Stimulated activated CD8-positive, alpha-beta memory T cell treated with anti-CD3 and anti-CD28 coated beads, Interleukin-12 subunit alpha, Interleukin-12 subunit beta, amount 100 ng/mL, for 24 hours (primary cell): ENCODE data around the gene CAMTA1.

Source experiments
- DNase-seq: peaks from one replicate; pipeline ENCODE4 v3.0.0-alpha.2; 2020; ENCODE audit errors: extremely low read depth

Gene CAMTA1

DNA sequence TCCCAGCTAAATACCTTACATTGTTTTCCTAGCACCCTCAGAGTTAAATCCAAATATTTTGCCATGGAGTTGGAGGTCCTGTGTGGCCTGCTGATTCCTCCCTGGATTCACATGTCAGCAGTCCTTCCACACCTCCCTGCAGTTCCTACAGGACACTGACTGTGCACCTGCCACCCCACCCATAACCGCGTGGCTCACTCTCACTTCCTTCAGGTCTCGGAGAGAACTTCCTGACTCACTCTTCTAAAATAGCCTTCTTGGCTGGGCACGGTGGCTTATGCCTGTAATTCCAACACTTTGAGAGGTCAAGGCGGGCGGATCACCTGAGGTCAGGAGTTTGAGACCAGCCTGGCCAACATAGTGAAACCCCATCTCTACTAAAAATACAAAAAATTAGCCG, 8.4 kb upstream of the CAMTA1 start:
- no peak for DNase-seq

DNA sequence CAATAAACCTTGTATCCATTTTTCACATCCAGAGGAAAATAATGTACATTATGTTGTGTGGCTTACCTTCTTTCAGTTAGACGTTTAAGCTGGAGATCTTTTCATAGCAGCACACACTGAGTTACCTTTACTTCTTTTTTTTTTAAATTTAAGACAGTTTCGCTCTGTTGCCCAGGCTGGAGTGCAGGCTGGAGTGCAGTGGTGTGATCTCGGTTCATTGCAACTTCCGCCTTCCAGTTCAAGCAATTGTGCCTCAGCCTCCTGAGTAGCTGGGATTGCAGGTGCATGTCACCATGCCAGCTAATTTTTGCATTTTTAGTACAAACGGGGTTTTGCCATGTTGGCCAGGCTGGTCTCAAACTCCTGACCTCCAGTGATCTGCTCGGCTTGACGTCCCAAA, 7.4 kb upstream of the CAMTA1 start:
- DNase-seq: no peak

DNA sequence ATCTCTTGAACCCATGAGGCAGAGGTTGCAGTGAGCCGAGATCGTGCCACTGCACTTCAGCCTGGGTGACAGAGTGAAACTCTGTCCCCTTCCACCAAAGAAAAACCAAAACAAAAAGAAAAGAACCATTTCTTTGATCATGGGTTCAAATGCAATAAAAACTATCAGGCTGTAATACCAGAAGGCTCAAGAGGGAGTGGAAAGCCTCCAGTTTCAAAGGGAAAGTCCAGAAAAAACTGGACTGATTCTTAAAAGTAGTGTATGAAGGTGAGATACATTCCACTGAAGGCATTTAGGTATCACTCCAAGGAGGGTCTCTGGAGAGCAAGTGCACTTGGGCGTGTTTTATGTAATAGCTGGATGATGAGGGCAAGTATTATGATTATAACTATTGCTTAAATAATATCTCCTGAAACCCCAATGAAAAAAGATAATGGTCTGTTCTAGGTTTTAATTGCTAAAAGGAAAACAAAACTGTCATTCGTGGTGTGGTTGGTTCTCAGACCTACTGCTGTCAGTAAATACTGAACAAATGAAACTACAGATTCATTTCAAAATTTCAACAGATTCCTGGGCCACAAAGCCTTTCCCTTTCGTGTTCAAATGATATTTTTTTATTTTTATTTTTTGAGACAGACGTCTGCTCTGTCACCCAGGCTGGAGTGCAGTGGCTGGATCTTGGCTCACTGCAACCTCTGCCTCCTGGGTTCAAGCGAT, 6.0 kb upstream of the CAMTA1 start:
- no peak for DNase-seq

DNA sequence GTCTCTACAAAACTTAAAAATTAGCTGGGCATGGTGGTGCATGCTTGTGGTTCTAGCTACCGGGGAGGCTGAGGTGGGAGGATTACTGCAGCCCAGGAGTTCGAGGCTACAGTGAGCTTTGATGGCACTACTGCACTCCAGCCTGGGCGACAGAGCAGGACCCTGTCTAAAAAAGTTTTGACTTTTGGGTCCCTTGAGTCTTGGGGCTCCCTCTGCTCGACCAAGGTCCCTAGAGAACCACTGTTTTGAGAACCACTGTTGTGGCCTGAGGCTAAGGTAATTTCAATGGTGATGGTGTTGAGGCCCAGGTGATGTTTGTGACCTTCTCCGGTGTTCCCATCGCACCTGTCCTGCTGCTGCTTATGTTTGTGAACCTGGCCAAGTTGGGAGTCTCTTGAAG, 3.1 kb upstream of the CAMTA1 start:
- DNase-seq: no peak

DNA sequence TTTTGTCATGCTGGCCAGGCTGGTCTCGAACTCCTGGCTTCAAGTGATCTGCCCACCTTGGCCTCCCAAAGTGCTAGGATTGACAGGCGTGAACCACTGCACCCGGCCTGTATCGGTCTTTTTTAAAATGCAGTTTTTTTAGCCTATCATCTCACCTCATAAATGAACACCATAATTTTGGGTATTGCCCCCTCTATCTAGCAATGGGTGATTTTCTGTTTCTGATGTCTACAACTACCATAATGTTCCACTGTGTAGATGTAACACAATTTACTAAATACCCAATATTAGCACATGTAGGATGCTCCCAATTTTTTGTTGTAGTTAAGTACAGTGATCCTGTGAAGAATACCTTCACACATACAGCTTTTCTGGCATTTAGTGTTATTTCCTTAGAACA, 2.0 kb upstream of the CAMTA1 start:
- no peak for DNase-seq

DNA sequence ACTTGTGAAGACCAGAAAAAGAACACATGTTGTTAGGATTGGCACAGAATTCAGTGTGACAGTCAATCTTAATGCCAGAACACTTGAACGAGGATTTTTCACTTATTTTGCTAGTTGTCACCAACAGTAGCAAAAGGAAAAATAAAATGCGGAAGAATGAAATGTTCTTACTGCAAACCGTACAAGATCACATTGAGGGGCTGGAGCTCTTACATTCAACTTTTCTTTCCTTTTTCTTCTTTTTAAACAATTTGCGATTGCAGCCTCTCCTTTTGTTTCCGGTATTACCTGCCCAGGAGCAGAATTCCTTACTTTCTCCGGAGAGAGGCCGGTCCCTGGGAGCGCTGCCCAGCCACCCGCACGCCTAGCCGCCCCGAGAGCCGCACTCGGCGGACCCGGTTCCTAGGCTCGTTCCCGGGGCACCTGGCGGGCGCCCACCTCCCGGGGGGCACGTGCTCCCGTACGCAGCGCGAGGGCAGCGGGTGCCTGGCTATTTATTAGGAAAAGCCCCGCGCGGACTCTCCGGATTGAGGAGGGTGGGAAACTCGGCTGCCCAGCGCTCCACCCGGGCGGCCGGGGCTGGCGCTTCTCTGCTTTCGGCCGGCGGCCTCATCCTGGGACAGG, 1.2 kb upstream of the CAMTA1 start:
- no peak for DNase-seq

DNA sequence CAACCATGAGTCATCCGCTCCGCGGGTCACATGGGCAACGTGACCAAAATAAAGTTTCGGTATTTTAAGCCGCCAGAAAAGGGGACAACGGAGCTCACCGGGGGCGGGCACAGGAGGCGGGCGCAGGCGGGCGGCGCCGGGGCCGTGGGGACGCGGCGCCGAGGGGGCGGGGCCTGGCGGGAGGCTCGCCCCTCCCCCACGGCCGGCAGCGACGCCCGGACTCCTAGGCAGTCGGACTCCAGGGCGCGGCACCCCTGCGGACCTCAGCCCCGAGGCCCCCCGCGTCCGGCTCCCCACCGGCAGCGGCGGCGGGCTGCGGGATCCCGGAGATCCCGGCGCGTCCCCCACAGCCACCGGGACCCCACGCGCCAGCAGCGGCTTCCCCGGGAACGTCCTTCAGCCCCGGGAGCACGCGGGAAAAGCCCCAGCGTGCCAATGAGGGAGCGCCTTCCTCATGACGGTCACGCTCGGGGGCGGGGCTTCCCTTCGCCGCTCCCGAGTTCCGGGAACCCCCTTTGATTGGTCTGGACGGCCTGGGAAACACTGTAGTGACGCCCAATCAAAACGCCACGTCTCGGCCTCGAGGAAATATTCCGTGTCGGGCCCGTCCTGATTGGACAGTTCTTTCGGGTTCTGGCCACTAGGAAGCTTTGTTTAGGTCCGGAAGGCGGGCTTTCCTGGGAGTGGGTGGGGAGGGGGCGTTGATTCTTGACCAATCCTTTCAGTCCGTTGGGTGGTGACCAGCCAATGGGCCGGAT, 515 bp upstream of the CAMTA1 start:
- peak; percentile 98 for DNase-seq

DNA sequence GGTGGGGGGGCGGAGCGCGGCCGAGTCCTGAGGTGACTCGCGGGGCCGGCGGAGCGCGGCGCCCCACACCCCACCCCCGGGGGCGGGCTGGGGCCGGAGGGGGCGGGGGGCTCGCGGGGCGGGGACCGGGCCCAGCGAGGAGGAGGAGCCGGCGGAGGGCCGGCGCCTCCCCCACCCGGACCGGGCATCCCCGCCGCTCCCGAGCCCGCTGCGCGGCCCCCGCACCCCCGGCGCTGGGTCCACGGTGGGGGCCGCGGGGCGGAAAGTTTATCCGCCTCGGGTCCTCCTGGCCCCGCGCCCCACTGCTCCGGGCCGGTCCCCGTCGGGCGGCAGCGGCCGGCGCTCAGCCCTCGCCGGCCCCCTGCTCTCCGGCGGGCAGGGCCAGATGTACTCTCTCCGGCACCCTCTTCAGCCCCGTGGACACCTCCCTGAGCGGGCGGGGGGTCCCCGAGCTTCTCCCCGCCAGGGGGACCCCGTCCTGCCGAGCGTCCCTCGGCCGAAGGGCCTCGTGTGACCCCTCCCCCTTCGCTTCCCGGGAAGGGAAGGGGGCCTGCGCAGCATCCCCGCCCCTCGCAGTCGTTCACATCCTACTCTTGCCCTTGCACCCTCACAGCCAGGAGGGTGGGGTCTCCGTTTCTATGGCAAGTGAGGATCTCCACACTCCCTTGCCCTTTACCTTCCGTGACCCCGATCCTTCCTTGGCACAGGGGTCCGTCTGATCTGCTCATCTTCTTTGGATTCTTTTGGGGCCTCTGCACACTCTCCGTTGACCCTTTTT, 663 bp downstream of the CAMTA1 start:
- DNase-seq: peak; percentile 8

DNA sequence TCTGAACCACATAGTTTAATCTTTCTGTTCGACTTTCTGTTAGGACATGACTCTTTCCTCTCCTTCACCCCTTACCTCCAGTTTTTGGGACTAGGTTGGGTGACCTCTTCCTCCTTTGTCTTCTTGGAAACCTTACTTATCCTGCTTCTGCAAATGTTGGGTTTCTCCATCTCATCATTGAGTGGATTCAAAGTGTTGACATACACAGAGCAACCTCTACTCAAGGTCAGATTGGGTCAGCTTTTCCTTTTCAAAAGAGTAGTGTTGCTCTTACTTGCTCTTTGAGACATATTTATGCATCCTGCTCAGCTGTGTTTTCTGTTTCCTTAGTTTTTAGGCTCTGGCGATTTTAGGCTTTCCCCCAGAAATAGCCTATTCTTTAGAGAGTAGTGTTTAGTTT, 3.7 kb downstream of the CAMTA1 start:
- DNase-seq: no peak

DNA sequence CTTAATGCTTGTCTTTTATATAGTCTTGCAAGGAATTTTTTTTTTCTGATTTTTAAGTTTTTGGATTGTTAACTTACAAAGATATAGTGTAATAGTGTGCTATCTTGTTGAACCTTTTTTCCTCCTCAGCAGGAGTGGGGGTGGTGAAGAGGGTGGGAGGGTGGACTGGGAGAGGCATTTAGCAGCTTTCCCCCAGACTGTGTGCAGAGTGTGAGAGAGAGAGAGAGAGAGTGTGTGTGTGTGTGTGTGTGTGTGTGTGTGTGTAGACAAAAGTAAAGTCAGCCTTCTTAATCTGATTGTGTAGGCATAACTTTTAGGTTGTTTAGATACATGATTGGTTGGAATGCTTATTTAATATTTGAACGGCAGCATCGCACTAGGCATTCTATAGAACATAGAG, 4.9 kb downstream of the CAMTA1 start:
- DNase-seq: no peak

DNA sequence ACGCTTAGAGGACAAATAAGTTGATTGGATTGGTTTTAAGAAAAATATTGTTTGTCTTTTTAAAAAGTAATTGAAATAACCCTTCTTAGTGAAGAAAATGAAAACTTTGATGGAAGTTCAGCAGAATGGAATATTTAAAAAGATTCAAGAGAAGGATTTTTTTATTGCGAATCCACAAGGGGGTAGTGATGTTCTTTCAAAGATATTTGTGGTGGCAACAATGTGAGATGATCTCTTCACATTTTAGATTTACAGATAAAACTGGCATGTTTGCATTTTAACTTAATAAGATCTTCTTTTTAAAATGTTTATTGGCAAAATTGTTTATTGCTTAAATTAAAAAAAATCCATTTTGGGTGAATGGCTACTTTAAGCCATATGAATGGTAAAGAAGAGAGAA, 8.9 kb downstream of the CAMTA1 start:
- DNase-seq: no peak

DNA sequence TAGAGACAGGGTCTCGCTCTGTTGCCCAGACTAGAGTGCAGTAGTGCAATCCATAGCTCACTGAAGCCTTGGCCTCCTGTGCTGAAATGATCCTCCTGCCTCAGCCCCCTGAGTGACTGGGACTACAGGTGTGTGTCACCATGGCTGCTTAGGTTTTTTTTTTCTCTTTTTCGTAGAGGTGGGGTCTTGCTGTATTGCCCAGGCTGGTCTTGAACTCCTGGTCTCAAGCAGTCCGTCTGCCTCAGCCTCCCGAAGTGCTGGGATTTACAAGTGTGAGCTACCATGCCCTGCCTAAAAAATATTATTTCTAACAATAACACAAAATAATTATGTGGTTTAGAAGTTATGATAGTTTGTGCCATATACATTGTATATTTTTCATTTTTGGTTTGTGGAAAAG, 9.9 kb downstream of the CAMTA1 start:
- DNase-seq: no peak

DNA sequence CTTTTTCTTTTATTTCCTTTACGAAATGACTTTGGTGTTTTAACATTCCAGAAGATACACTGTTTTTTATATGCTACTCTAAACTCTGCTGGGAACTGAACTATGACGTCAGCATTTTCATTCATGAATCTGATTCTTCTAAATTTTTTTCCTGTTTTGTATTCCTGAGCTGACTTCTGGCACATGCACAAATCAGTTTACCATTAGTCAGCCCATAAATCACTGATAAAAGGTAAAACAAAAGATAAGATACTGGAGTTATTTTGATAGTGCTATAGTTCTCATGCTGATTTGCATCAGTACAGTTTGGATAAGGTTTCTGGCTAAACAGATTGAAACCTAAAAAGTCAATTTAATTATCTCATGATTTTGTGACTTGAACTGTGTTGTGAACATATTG, 10.4 kb downstream of the CAMTA1 start:
- DNase-seq: no peak

DNA sequence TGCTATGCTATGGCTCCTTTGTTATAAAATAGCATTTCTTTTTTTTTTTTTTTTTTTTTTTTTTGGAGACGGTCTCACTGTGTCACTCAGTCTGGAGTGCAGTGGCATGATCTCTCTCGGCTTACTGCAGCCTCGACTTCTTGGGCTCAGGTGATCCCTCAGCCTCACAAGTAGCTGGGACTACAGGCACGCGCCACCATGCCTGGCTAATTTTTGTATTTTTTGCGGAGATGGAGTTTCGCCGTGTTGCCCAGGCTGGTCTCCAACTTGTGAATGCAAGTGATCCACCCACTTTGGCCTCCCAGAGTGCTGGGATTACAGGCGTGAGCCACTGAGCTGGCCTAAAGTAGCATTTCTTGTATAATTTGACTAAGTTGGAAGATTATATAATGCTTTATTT, 10.8 kb downstream of the CAMTA1 start:
- no peak for DNase-seq

DNA sequence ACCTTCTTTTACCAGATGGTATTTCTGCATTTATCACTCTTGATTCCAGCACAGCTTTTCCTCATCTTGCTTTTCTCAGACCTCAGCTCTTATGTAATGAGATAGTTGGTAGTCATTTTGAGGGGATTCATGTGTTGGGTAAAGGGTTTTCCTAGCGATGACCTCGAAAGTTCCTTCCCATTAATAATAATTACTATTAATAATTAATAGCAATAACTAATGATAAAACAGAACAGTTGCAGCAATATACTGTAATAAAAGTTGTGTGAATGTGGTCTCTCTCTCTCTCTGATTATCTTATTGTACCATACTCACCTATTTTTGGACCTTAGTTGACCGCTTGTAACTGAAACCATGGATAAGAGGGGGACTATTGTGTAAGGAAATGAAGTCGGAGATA, 14.2 kb downstream of the CAMTA1 start:
- no peak for DNase-seq

DNA sequence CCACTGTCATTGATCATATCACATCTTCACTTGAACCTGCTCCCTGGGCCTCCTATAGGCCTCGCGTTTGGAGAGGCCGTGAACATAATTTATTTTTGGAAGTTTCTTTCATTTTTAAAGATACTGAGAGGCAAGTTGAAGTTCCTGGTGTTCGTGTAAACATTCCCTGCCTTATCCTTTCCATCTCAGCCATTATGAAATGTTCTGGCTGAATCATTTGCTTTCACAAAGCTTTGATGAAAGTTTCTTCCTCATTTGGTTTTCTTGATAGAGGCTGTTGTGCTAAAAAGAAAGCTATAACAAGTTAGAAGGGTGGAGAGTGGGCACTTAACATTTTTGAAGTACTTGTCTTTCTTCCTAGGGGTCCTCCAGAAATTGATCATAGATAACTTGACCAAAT, 15.5 kb downstream of the CAMTA1 start:
- DNase-seq: no peak

DNA sequence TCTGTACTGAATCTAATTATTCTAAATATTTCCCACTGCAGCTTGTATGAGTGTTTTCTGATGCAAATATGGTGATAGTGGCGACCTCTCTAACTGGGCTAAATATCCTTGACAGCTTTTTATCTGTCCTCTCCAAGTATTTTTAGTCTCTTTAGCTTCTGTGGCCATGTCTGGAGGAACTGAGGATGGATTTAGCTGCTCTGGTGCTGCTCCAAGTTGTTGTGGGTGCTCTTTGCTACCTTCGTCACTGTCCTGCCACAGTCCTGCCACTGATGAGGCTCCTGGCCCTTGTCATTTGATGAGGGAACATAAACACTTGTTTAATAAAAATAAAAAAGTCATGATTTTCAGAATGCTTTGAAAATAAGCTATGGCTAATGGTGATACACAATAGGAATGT, 15.9 kb downstream of the CAMTA1 start:
- no peak for DNase-seq

DNA sequence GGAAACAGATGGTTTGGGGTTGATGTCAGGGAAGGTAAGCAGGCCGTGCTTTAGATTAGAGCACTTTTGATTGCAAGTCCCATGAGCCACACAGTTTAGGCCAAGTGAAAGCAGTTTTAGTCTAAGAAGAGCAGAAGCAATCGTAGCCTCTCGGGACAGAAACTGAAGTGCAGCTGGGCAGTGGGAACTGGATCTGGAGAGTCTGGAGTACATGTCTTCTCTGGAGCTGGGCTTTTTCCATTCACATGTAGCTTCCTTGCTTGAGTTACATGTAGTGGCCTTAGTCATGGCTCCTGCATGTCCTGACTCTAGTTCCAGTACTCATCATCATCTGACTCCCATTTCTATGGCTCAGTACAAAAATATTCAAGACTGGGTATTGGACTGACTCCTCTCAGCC, 16.7 kb downstream of the CAMTA1 start:
- no peak for DNase-seq

DNA sequence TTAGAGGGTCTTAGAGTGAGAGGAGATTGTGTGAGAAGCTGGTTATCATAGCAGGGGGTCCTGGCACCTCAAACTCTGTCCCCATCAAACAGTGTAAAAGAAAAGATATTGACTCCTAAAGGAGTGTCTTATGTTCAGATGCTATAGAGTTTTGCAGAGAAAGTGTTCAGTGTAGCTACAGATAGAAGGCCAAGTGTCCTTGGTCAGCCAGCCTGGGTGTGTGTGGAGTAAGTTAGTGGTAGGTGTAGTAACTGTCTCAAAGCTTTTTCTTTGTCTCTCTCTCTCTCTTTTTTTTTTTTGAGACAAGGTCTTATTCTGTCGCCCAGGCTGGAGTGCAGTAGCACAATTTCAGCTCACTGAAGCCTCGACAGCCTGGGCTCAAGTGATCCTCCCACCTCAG, 17.2 kb downstream of the CAMTA1 start:
- no peak for DNase-seq

DNA sequence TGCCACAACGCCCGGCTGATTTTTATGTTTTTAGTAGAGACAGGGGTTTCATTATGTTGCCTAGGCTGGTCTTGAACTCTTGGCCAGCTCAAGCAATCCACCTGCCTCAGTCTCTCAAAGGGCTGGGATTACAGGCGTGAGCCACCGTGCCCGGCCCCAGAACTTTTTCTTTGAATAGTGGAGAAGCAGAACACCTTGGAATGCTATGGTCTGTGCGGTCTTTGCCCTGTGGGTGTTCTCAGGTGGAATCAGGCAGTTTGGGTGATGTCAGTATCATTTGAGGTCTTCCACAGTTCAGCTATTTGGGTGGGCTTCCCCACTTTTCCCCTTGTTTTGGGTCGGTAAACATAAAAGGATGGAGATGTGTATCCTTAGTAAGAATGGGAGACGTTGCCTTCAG, 17.6 kb downstream of the CAMTA1 start:
- no peak for DNase-seq

DNA sequence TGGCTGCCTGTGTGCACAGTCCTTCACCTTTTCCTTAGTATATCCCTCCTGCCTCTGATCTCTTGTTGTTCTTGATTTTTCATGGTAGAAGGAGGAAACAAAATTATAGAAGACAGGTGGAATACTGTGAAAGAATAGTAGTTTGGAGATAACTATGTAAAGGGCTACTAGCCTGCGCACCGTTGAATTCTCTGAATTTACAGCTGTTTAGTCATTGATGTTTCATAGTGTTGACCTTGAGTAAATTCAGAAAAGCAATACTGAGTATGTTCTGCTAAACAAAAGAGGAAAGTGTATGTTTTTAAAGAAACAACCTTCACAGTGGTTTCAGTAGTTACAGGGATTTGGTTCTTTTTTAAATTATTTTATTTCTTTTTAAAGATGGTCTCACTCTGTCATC, 18.1 kb downstream of the CAMTA1 start:
- DNase-seq: no peak

DNA sequence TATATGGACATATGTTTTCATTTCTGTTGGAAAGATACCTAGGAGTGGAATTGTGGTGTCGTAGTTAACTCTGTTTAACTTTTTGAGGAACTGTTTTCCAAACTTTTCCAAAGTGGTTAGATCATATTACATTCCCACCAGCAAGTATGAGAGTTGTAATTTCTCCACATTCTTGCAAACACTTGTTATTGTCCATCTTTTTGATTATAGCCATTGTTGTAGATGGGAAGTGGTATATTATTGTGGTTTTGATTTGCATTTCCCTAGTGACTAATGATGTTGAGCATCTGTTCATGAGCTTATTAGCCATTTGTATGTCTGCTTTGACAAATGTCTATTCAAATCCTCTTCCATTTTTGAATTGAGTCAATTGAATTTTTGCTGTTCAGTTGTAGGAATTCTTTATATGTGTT, 19.8 kb downstream of the CAMTA1 start:
- DNase-seq: no peak
